GM12872 (cell line): ENCODE results near the gene GATB.

ENCODE experiments used
- TF ChIP-seq, protein P1 (sequence below): IDR thresholded peaks from 3 replicates; pipeline ENCODE4 v1.5.1; 2011; ENCODE audit warnings: low read depth, mild to moderate bottlenecking, low read length, moderate library complexity; ENCODE audit not compliant: insufficient read depth

Gene GATB

DNA sequence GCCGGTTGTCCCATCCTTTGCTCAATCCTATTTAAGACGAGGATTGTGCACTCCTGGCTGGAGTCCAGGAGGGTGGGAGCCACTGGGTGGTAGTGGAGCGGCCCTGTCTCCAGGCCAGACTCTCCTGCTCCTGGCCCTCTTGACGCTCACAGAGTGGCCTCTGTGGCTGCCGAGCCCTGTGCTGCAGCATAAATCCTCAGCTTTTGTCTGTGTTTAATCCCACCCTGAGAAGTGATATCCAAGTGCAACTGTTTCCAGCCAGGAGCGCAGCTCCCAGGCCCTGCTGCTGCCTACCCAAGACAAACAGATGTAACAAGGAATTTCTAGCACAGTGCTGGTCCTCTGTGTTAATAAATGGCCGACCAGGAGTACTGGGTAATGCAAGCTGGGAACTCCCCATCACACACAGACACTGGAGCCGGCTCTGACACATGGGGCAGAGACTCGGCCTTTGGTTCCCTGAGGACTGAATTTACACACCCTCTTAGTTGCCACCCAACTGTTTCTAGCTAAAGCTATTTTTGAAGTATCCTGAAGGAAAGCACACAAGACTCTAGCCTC lies 85.3 kb downstream of the GATB start:
- TF ChIP-seq, protein P1, sequence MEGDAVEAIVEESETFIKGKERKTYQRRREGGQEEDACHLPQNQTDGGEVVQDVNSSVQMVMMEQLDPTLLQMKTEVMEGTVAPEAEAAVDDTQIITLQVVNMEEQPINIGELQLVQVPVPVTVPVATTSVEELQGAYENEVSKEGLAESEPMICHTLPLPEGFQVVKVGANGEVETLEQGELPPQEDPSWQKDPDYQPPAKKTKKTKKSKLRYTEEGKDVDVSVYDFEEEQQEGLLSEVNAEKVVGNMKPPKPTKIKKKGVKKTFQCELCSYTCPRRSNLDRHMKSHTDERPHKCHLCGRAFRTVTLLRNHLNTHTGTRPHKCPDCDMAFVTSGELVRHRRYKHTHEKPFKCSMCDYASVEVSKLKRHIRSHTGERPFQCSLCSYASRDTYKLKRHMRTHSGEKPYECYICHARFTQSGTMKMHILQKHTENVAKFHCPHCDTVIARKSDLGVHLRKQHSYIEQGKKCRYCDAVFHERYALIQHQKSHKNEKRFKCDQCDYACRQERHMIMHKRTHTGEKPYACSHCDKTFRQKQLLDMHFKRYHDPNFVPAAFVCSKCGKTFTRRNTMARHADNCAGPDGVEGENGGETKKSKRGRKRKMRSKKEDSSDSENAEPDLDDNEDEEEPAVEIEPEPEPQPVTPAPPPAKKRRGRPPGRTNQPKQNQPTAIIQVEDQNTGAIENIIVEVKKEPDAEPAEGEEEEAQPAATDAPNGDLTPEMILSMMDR: no peak

DNA sequence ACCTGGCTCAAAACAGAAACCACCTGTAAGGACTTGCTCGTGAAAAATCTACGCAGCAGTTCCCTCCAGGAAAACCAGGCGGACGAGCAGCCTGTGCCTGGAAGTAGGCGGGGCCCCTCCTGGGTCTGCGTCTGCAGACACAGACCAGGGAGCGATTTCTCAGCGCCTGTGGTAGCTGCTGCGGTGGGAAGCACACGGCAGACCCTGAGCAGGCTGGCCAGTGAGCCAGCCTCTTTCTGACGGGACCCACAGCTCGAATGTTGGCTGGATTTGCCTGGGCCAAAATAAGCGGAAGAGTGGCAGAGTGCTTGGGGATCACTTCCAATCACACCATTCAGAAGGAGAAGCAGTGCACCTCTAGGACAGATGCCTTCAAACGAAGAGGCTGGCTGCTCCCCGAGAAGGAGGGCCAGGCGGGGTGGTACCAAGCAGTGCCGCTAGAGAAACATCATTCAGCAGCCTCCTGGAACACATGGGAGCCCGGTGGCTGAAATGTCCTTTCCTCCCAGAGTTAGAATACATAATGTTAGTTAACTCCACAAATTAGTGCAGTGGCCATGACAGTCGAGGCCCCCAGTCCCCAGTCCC lies 85.9 kb downstream of the GATB start:
- TF ChIP-seq, protein P1: no peak

DNA sequence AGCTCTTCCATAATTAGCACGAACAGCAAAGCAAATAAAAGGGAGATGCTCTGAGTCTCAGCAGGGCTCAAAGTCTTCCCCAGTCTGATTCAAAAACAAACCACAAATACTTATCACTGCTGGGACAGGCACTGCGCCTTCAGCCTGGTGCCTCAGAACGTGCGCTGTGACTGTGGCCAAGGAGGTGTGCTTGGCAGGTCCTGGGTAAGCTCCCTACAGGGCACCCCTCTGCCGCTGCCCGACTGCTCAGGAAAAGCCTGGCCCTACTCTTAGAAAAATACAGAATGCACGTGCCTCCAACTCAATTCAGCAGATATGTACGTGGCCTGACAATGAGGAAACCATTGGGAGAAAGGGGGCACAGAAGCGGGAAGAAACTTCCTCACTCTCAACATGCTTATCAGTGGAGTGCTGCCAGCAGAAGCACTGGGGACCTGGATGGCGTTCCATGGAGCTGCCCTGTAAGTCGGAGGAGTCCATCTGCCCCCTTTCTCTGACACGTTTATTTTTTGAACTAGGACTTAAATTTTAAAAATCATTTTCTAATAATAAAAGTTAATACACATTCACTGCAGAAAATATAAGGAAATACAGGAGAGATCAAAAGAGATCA lies 86.8 kb downstream of the GATB start:
- TF ChIP-seq, protein P1: no peak

DNA sequence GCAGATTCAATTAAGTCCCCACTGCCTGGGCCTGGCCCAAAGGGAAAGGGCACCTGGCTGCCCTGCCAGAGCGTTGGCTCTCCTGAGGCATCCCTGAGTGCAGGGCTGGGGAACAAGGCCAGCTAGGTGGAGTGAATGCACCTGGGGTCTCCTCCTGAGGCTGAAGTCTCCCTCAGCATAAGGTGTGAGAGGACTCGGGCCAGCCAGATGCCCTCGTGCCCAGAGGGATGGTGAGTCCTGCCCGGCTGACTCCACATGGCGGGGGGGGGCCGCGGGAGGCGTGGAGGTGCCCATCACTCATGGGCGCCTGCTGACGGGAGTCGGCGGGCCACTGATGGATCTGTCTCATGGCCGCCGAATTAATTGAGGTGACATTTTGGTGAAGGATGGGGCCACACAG lies 87.8 kb downstream of the GATB start:
- TF ChIP-seq, protein P1: no peak

DNA sequence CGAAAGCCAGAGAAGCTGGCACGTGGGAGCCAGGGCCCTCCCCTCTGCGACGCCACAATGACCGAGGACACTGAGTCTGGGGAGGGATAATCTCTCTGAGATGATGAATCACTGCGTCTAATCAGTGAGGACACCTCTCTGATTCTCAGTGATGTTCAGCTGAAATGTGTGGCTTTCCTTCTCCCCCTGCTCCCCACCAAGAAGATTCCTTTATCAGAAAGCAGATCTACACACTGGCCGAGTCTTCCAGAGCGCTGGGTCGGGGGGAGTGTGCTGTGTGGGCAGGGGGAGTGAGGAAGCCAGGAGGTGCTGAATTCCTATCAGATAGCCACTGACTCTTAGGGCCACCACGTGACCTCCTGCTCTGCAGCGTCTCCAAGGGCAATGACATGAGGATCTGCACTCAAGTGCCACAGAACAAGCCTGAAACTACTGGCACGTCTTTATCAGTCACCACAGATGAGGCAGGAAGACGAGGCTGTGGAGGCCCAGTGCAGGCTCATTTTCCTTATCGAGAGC lies 89.2 kb downstream of the GATB start:
- TF ChIP-seq, protein P1: no peak

DNA sequence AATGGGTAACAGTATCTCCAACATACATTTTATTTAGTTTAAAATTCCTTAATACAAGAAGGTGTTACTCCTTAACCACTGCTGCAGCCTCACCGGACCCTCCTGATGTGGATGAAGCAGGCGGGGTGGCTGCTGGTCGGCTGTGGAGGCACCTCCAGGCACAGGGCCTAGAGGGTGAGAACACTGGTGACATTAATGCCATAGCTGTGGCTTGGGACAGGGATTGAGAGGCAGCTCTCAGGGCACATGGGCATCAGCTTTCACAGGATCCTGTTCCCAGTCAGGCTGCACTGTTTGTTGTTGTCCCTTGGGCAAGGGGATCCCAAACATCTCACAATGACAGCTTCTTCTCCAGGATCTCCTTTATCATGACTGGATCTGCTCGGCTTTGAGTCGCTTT lies 90.0 kb downstream of the GATB start:
- TF ChIP-seq, protein P1: no peak

DNA sequence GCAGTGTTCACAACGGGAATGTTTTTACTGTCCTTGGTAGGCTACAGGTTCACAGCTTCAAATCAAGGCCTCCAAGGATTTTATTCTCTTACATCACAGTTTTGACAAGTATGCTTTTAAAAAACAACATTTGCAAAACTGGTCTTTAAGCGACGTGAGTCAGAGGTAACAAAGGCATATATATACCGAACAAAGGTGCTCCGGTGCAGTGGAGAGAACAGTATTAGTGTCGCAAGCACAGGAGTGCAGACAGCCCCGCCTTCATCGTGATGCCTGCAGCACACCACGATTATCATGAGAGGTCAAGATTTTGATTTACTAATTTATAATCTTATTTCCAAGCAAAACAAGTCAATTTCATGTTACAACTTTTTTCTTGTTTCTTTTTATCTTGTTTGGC lies 90.8 kb downstream of the GATB start:
- TF ChIP-seq, protein P1: no peak
